Activated T-helper 1 cell treated with anti-CD3 and anti-CD28 coated beads, Interleukin-2, amount 50 U/mL, for 16 hours (primary cell): ENCODE results near the gene FBLN2.
"Not testable (repeated sequence)": the region's sequence is repeated elsewhere in the genome, so short reads cannot be mapped to it uniquely, and the experiment has no call there.

Experiments used
- DNase-seq, 2 donors: peaks; one replicate each; pipeline ENCODE4 v3.0.0-alpha.2; 2020; ENCODE audit warnings: low read depth in 1 of 2, low spot score in 1 of 2

Gene FBLN2

DNA sequence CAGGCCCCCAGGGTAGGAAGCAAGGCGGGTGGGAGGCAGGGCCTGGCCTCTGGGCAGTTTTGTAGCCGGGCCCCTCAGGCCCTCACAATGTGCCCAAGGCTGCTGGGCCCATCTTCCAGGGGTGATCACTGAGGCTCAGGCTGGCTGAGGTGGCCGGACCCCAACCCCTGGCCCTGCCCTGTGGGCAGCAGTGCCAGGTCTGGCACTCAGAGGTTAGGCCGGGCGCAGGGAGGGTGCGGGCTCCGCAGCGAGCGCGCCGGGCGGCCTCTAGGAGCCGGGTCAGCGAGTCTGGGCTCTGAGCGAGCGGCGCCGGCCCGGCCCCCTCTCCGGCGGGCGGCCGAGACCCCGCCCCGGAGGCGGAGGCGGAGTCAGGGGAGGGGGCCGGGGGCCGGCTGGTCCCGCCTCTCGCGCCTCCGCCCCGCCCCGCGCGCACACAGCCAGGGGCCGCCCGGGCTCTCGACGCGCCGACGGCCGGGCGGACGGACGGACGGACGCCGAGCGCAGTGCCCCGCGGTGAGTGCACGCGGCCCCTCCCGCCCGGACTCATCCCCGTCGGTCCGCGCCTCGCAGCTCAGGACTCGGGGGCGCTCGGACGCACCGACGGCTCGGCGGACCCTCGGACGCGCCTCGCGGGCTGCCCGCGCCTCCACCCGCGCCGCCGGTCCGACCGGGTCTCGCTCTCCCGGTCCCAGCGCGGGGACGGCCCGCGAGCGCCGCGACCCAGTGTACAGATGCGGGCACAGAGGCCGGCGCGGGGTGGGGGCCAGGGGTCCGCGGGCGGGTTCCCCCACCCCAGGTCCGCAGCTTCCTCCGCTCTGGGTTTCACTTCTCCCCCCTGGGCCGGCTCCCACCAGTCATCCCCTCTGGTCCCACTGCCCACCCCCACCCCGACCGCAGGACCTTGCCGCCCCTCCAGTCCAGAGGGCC, at the start of gene FBLN2:
Gene FBLN2 (plus strand): TSS at position 430 of the 927 bp plus-strand sequence. CDS start 21,231 bp downstream, outside the sequence.
- DNase-seq = no peak

GRCh38 chr3:13499246-13499645, 49.7 kb upstream of the FBLN2 start:
- DNase-seq = not testable (repeated sequence)

- DNase-seq = no peak
These were observed 48.6 kb upstream of the FBLN2 start for GRCh38 chr3:13500133-13500885.

- DNase-seq = no peak
These were observed 47.9 kb upstream of the FBLN2 start for GRCh38 chr3:13501056-13501455.

DNA sequence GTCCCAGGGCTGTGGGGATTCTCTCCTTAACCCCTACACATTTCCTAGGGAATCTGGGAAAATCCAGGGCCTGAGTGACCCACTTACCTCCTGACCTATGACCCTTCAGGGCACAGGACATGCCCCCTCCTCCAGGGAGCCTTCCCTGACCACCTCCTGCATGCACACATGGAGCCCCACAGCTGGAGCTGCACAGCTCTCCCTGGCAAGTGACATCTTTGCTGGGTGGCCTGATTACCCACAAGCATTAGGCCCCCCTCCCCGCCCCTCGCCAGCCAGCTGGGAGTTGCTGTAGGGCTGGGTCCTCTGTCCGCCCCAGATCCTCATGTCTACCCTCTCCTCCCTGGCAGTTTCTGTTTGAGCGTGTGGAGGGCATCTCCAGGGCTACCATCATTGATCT, 47.4 kb upstream of the FBLN2 start:
- no peak for DNase-seq

GRCh38 chr3:13501958-13502790, 46.8 kb upstream of the FBLN2 start:
- DNase-seq = no peak

DNA sequence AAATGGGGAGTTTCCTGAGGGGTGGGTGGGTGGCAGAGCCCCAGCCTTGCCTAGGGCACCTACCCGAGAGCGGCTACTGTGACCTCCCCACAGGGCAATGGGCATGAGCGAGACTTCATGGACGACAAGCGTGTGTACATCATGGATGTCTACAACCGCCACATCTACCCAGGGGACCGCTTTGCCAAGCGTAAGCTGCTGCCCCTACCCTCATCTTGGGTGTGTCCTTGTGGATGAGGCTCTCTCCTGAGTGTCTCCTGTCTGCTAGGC, 46.2 kb upstream of the FBLN2 start:
- no peak for DNase-seq

DNA sequence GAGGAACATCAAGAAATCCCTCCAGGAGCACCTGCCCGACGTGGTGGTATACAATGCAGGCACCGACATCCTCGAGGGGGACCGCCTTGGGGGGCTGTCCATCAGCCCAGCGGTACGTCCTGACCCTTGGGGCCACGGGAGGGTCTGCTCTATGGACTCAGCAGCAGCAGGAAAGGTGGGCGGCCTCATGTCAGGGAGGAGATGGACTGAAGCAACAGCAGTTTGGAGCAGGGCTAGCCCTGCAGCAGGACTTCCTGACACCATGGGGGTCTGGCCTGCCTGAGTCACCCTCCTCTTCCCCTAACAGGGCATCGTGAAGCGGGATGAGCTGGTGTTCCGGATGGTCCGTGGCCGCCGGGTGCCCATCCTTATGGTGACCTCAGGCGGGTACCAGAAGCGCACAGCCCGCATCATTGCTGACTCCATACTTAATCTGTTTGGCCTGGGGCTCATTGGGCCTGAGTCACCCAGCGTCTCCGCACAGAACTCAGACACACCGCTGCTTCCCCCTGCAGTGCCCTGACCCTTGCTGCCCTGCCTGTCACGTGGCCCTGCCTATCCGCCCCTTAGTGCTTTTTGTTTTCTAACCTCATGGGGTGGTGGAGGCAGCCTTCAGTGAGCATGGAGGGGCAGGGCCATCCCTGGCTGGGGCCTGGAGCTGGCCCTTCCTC, 44.6 kb upstream of the FBLN2 start:
- no peak for DNase-seq

DNA sequence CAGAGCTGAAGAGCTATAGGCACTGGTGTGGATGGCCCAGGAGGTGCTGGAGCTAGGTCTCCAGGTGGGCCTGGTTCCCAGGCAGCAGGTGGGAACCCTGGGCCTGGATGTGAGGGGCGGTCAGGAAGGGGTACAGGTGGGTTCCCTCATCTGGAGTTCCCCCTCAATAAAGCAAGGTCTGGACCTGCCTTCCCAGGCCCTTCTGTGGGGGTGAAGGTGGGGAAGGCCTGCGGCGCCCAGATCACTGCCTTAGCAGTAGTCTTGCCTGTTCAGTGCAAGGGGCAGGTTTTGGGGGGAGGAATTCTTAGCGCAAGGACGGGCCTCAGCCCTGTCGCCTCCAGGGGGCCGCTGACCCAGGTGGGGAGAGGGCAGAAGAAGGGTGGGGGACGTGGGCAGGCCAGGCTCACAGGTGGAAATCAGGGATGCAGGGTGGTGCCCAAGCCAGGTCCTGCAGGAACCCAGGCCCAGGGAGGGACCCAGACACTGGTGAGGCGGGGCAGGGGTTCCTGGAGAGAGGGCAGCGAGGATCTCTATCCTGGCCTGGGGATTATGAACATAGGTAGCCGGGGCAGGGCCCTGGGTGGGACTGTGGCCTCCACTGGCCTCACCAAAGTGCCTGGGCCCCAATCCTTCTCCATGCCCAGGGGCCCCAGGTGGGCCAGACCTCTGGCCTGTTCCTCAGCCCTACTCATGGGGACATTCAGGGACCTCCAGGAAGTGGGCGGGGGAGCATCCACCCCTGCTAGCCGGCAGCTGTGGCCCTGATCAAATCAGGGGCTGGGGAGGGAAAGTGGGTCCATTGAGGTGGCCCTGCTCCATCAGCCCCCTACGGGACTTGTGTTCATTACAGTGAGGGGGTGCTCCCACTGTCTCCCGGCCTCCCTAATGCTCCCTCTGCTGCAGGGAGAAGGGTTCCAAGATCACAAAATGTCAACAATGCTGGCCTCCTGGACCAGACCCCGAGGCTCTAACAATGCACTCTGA, 43.5 kb upstream of the FBLN2 start:
- DNase-seq = no peak

- no peak for DNase-seq
These were observed 42.7 kb upstream of the FBLN2 start for GRCh38 chr3:13506239-13506638.

- no peak for DNase-seq
These were observed 42.2 kb upstream of the FBLN2 start for GRCh38 chr3:13506680-13507079.

GRCh38 chr3:13507247-13507569, 41.7 kb upstream of the FBLN2 start:
- DNase-seq = no peak

- no peak for DNase-seq
These were observed 41.2 kb upstream of the FBLN2 start for GRCh38 chr3:13507570-13508339.

- DNase-seq = no peak
These were observed 40.4 kb upstream of the FBLN2 start for GRCh38 chr3:13508496-13508895.

GRCh38 chr3:13509059-13509815, 39.7 kb upstream of the FBLN2 start:
- DNase-seq = no peak

- DNase-seq = no peak
These were observed 39.1 kb upstream of the FBLN2 start for GRCh38 chr3:13509816-13510192.

DNA sequence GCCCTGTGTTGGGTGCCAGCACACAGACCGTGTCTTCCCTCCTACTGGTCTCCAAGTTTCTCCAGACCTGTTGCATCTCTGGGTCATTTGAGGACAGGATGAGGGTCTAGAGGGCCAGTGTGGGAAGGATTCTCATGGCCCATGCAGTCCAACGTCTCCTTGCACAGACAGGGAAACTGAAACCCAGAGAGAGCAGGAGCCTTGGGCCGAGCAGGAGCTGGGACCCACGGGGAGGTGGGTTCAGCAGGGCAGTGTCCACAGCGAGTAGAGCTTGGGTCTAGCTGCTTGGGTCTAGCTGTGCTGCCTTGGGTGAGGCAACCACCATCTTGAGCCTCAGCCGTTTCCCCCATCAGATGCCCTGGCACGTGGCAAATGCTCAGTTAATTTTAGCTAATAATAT, 36.5 kb upstream of the FBLN2 start:
- DNase-seq = no peak

DNA sequence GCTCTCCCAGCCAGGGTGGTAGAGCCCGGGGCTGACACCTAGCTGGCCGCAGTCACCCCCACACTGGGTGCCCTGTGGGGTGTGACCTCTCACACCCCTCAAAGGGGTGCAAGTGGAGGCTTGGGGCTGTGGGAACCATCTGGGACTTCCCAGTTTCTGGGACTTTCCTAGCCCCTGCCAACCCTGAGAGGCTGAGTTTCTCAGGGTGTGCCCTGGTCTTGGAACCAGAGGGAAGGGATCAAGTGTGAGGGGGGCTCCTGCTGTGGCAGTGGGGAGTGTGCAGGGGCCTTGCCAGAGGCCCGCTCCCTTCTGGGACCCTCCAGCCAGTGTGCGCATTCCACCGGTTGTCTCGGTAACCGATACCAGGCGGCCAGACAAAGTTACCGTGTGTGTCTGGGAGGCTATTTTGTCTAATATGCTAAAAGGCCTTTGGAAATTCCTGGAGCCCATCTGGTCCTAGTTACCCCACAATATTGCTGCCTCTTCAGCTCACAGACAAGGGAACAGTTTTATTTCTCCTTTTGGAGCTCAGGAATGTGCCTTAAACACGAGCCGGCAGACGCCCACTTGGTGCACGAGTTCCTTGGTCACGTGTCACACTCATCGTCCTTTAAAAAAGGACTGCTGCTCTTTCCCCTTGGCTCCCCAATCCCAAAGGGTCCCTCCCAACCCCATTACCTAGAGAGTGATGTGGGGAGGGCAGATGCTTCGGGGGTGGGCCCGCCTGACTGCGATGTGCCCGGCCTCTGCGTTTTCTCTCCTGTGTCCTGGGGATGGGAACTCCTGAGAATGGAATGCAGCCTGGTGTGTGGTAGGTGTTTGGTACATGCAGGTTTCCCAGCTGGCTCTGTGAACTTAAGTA, 35.6 kb upstream of the FBLN2 start:
- DNase-seq = no peak
